Peyer's patch (tissue), 4 donors: ENCODE results near the gene CCM2. TPM values are rescaled to one million over a fixed set of nuclear protein-coding genes. Genes with fewer than 3 reads are reported as not detected.

ENCODE experiments used
- DNase-seq, 3 donors: peaks; one replicate each; pipeline ENCODE4 v3.0.0-alpha.2; 2017 to 2019
- H3K27ac ChIP-seq, 4 donors: fragments of 200-600 bp; sonication (generic); one replicate each; pipeline ENCODE4 v1.5.1; 2016 to 2019
- H3K27me3 ChIP-seq, 2 donors: fragments of 200-600 bp; sonication (generic); one replicate each; pipeline ENCODE4 v1.5.1; 2019
- H3K36me3 ChIP-seq, 3 donors: fragments of 200-600 bp; sonication (generic); one replicate each; pipeline ENCODE4 v1.5.1; 2016 to 2019
- H3K4me1 ChIP-seq, 4 donors: fragments of 200-600 bp; sonication (generic); one replicate each; pipeline ENCODE4 v1.5.1; 2016 to 2019
- H3K4me3 ChIP-seq, 4 donors: fragments of 200-600 bp; sonication (generic); 1 replicate in 3 of 4; 2 replicates in 1 of 4; pipeline ENCODE4 v1.5.1; 2016 to 2019; ENCODE audit warnings: mild to moderate bottlenecking in 1 of 4
- H3K9me3 ChIP-seq, 4 donors: fragments of 200-600 bp; sonication (generic); one replicate each; pipeline ENCODE4 v1.5.1; 2016 to 2019; ENCODE audit warnings: mild to moderate bottlenecking in 1 of 4
- CTCF ChIP-seq, 6 experiments: fragments of 450-650 bp in 4 of 6; fragments of 200-600 bp in 2 of 6; sonication (generic) in 1 of 6; IDR thresholded peaks; one replicate each; pipeline ENCODE4 v1.5.1; 2017 to 2019; ENCODE audit warnings: antibody characterized with exemption in 6 of 6, mild to moderate bottlenecking in 3 of 6, moderate library complexity in 1 of 6
- POLR2A ChIP-seq, 2 donors: fragments of 450-650 bp; IDR thresholded peaks; one replicate each; pipeline ENCODE4 v1.5.1; 2017; ENCODE audit warnings: antibody characterized with exemption in 2 of 2, mild to moderate bottlenecking in 2 of 2, moderate library complexity in 2 of 2
- total RNA-seq, 4 donors: library from RNA; depleted of rRNA; stranded (reverse); fragments of >200 nt; gene quantifications; one replicate each; pipeline ENCODE4 v1.1.0, GENCODE V29; 2016

The CCM2 gene
- total RNA-seq, 4 donors from 2014 or later: 23.3 to 49.5 (median 32.5) TPM

- Histone ChIP-seq H3K9me3 (no peaks in the 10 kb centered on the region), H3K27me3 (no peaks in the 10 kb centered on the region), H3K4me1 (peaks cover 0 to 4% (median 0%) of the 10 kb centered on the region in 4 donors), H3K36me3 (no peaks in the 10 kb centered on the region), H3K27ac (no peak overlapping the region), H3K4me3 (no peak overlapping the region)
- TF ChIP-seq POLR2A (IDR thresholded peaks at IDR 0.05): no peak
- TF ChIP-seq CTCF (IDR thresholded peaks at IDR 0.05): no peak
- DNase-seq: peak in 1 of 3 donors; percentile 47
These were observed 32.2 kb upstream of the CCM2 start for GRCh38 chr7:44967571-44968446.

GRCh38 chr7:44969049-44969700 is 30.8 kb upstream of the CCM2 start:
- Histone ChIP-seq H3K27ac (no peak overlapping the region), H3K27me3 (no peaks in the 10 kb centered on the region), H3K4me3 (no peak overlapping the region), H3K36me3 (no peaks in the 10 kb centered on the region), H3K9me3 (no peaks in the 10 kb centered on the region), H3K4me1 (no peaks in the 10 kb centered on the region)
- TF ChIP-seq CTCF (IDR thresholded peaks at IDR 0.05): no peak
- no peak for TF ChIP-seq POLR2A (IDR thresholded peaks at IDR 0.05)
- peak in 1 of 3 donors; percentile 37 for DNase-seq

GRCh38 chr7:44969701-44970522 is 30.1 kb upstream of the CCM2 start:
- no peaks in the 10 kb centered on the region for H3K4me1 ChIP-seq
- H3K36me3 ChIP-seq: no peaks in the 10 kb centered on the region
- no peak overlapping the region for H3K4me3 ChIP-seq
- H3K27ac ChIP-seq: no peak overlapping the region
- H3K9me3 ChIP-seq: no peaks in the 10 kb centered on the region
- no peaks in the 10 kb centered on the region for H3K27me3 ChIP-seq
- TF ChIP-seq CTCF (IDR thresholded peaks at IDR 0.05): no peak
- TF ChIP-seq POLR2A (IDR thresholded peaks at IDR 0.05): no peak
- DNase-seq: peak in 1 of 3 donors; percentile 38

GRCh38 chr7:44970523-44971051 is 29.4 kb upstream of the CCM2 start:
- no peaks in the 10 kb centered on the region for H3K27me3 ChIP-seq
- no peak overlapping the region for H3K4me3 ChIP-seq
- no peak overlapping the region for H3K27ac ChIP-seq
- TF ChIP-seq CTCF (IDR thresholded peaks at IDR 0.05) (no peak), POLR2A (IDR thresholded peaks at IDR 0.05) (no peak)
- H3K9me3 ChIP-seq: no peaks in the 10 kb centered on the region
- H3K4me1 ChIP-seq: no peaks in the 10 kb centered on the region
- peaks cover 0 to 3% (median 0%) of the 10 kb centered on the region in 3 donors for H3K36me3 ChIP-seq
- no peak for DNase-seq

GRCh38 chr7:44971188-44971901 is 28.7 kb upstream of the CCM2 start:
- no peak for TF ChIP-seq POLR2A (IDR thresholded peaks at IDR 0.05)
- TF ChIP-seq CTCF (IDR thresholded peaks at IDR 0.05): no peak
- H3K4me3 ChIP-seq: no peak overlapping the region
- no peaks in the 10 kb centered on the region for H3K9me3 ChIP-seq
- no peaks in the 10 kb centered on the region for H3K4me1 ChIP-seq
- DNase-seq: peak in 1 of 3 donors; percentile 18
- peaks cover 0 to 6% (median 0%) of the 10 kb centered on the region in 3 donors for H3K36me3 ChIP-seq
- no peak overlapping the region for H3K27ac ChIP-seq
- H3K27me3 ChIP-seq: no peaks in the 10 kb centered on the region
